ENCODE measurements around the gene PHEX. TPM values are rescaled to one million over a fixed set of nuclear protein-coding genes. Genes with fewer than 3 reads are reported as not detected.

The PHEX gene
- total RNA-seq, 1 donor from 2014 or later = 1.6 TPM

- no peaks in the 10 kb centered on the region for H3K4me1 Mint-ChIP-seq (ENCODE audit: unreplicated experiment)
- H3K36me3 Mint-ChIP-seq = peaks cover 4% of the 10 kb centered on the region
- H3K9me3 Mint-ChIP-seq = peaks cover 5% of the 10 kb centered on the region
- TF ChIP-seq CTCF (conservative IDR thresholded peaks at IDR 0.05) = no peak
- DNase-seq (ENCODE audit: extremely low spot score, unreplicated experiment) = no peak
- H3K4me3 Mint-ChIP-seq = no peak overlapping the region
- no peaks in the 10 kb centered on the region for H3K27me3 Mint-ChIP-seq
- no peak overlapping the region for H3K27ac Mint-ChIP-seq
Measured at GRCh38 chrX:22202251-22202650, 170.1 kb downstream of the PHEX start.

- Mint-ChIP-seq H3K4me1 (ENCODE audit: unreplicated experiment) (no peaks in the 10 kb centered on the region), H3K4me3 (no peak overlapping the region), H3K9me3 (peaks cover 4% of the 10 kb centered on the region), H3K36me3 (peaks cover 4% of the 10 kb centered on the region), H3K27me3 (no peaks in the 10 kb centered on the region), H3K27ac (no peak overlapping the region)
- no peak for TF ChIP-seq CTCF (conservative IDR thresholded peaks at IDR 0.05)
- DNase-seq (ENCODE audit: extremely low spot score, unreplicated experiment) = no peak
Measured at GRCh38 chrX:22203186-22203585, 171.1 kb downstream of the PHEX start.

GRCh38 chrX:22206781-22207180, 174.7 kb downstream of the PHEX start:
- Mint-ChIP-seq H3K4me1 (ENCODE audit: unreplicated experiment) (no peaks in the 10 kb centered on the region), H3K36me3 (no peaks in the 10 kb centered on the region), H3K27ac (no peak overlapping the region), H3K4me3 (no peak overlapping the region), H3K27me3 (no peaks in the 10 kb centered on the region), H3K9me3 (no peaks in the 10 kb centered on the region)
- no peak for TF ChIP-seq CTCF (conservative IDR thresholded peaks at IDR 0.05)
- no peak for DNase-seq (ENCODE audit: extremely low spot score, unreplicated experiment)

GRCh38 chrX:22220941-22221340, 188.8 kb downstream of the PHEX start:
- Mint-ChIP-seq H3K27ac (no peak overlapping the region), H3K36me3 (peaks cover 6% of the 10 kb centered on the region), H3K27me3 (no peaks in the 10 kb centered on the region), H3K4me3 (no peak overlapping the region), H3K9me3 (peaks cover 5% of the 10 kb centered on the region), H3K4me1 (ENCODE audit: unreplicated experiment) (no peaks in the 10 kb centered on the region)
- no peak for DNase-seq (ENCODE audit: extremely low spot score, unreplicated experiment)
- no peak for TF ChIP-seq CTCF (conservative IDR thresholded peaks at IDR 0.05)

- Mint-ChIP-seq H3K27ac (no peak overlapping the region), H3K4me1 (ENCODE audit: unreplicated experiment) (no peaks in the 10 kb centered on the region), H3K4me3 (no peak overlapping the region), H3K36me3 (peaks cover 9% of the 10 kb centered on the region), H3K27me3 (no peaks in the 10 kb centered on the region), H3K9me3 (peaks cover 11% of the 10 kb centered on the region)
- DNase-seq (ENCODE audit: extremely low spot score, unreplicated experiment) = no peak
- TF ChIP-seq CTCF (conservative IDR thresholded peaks at IDR 0.05) = no peak
Measured at GRCh38 chrX:22234380-22234779, 202.3 kb downstream of the PHEX start.

- Mint-ChIP-seq H3K4me3 (no peak overlapping the region), H3K9me3 (peaks cover 13% of the 10 kb centered on the region), H3K27ac (no peak overlapping the region), H3K27me3 (no peaks in the 10 kb centered on the region), H3K4me1 (ENCODE audit: unreplicated experiment) (no peaks in the 10 kb centered on the region), H3K36me3 (peaks cover 9% of the 10 kb centered on the region)
- no peak for DNase-seq (ENCODE audit: extremely low spot score, unreplicated experiment)
- TF ChIP-seq CTCF (conservative IDR thresholded peaks at IDR 0.05) = no peak
Measured at GRCh38 chrX:22237479-22237878, 205.4 kb downstream of the PHEX start.

Measured in type B pancreatic cell (in vitro differentiated cells).